ENCODE results near the gene NMNAT3. TPM values are rescaled to one million over a fixed set of nuclear protein-coding genes. Genes with fewer than 3 reads are reported as not detected.

The NMNAT3 gene
- total and polyA plus RNA-seq, 2 experiments from 2014 or later, result 8.3 to 9.2 TPM

DNA sequence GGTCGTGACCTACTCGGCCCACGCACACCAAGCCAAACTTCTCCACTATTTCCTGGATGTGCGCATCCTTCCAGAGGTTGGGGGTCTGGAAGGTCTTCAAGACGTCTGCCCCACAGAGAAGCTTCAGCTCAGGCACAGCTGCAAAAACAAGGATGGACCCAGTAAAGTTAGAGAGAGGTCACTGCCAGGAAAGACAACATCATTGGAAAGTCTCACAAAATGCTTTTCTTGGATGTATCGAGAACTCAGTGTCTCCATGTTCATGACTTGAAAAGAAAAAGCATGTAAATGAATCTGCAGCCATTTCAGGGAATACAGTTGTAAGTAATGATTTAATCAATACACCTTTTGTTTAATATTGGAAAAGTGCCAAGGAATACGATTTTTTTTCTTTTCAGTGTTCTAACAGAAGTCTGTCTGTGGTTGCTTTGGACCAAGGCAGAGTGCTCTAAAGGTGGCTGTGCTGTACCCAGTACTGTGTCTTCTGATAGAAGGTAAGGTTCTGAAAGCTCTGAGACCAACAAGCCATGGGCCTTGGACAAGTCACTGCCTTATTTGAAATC lies 116.4 kb downstream of the NMNAT3 start:
- no peaks in the 10 kb centered on the region for H4K20me1 ChIP-seq (replicated peaks; ENCODE audit: insufficient read depth)
- DNase-seq (ENCODE audit: low spot score) (no peak), ATAC-seq (no peak)
- no peak overlapping the region for H3K4me2 ChIP-seq
- no peaks in the 10 kb centered on the region for H3K36me3 ChIP-seq (ENCODE audit: insufficient read depth)
- Mint-ChIP-seq H3K27ac (no peak overlapping the region), H3K4me3 (no peak overlapping the region), H3K9me3 (no peaks in the 10 kb centered on the region), H3K4me1 (peaks cover 15% of the 10 kb centered on the region), H3K36me3 (ENCODE audit: low read depth) (no peaks in the 10 kb centered on the region), H3K27me3 (ENCODE audit: insufficient read depth, low read depth, poor library complexity) (no peaks in the 10 kb centered on the region)
- H3K79me2 ChIP-seq (replicated peaks; ENCODE audit: insufficient read depth), result no peaks in the 10 kb centered on the region
- no peak overlapping the region for H3K4me3 ChIP-seq
- TF ChIP-seq STAT1 (IDR thresholded peaks at IDR 0.05; ENCODE audit: unreplicated experiment) (no peak), ZNF114 (CRISPR knock-in tag; IDR thresholded peaks at IDR 0.05) (no peak), JUNB (IDR thresholded peaks at IDR 0.05; ENCODE audit: unreplicated experiment) (no peak), CREB1 (CRISPR knock-in tag; IDR thresholded peaks at IDR 0.05; ENCODE audit: low read depth) (no peak), EZH2phosphoT487 (IDR thresholded peaks at IDR 0.05; ENCODE audit: unreplicated experiment) (no peak), ZNF462 (CRISPR knock-in tag; IDR thresholded peaks at IDR 0.05) (no peak), EZH2 (IDR thresholded peaks at IDR 0.05; ENCODE audit: low read depth, unreplicated experiment) (no peak), NANOG (IDR thresholded peaks at IDR 0.05; ENCODE audit: borderline replicate concordance) (no peak), ZNF331 (CRISPR knock-in tag; IDR thresholded peaks at IDR 0.05; ENCODE audit: low read depth) (no peak), REST (IDR thresholded peaks at IDR 0.05; ENCODE audit: unreplicated experiment) (no peak), POLR2AphosphoS5 (IDR thresholded peaks at IDR 0.05; ENCODE audit: low read depth) (no peak)
- TF ChIP-seq, protein P1, sequence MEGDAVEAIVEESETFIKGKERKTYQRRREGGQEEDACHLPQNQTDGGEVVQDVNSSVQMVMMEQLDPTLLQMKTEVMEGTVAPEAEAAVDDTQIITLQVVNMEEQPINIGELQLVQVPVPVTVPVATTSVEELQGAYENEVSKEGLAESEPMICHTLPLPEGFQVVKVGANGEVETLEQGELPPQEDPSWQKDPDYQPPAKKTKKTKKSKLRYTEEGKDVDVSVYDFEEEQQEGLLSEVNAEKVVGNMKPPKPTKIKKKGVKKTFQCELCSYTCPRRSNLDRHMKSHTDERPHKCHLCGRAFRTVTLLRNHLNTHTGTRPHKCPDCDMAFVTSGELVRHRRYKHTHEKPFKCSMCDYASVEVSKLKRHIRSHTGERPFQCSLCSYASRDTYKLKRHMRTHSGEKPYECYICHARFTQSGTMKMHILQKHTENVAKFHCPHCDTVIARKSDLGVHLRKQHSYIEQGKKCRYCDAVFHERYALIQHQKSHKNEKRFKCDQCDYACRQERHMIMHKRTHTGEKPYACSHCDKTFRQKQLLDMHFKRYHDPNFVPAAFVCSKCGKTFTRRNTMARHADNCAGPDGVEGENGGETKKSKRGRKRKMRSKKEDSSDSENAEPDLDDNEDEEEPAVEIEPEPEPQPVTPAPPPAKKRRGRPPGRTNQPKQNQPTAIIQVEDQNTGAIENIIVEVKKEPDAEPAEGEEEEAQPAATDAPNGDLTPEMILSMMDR (conservative IDR thresholded peaks at IDR 0.05; ENCODE audit: low read depth in 2 of 2), result no peak
- TF ChIP-seq, protein P2, sequence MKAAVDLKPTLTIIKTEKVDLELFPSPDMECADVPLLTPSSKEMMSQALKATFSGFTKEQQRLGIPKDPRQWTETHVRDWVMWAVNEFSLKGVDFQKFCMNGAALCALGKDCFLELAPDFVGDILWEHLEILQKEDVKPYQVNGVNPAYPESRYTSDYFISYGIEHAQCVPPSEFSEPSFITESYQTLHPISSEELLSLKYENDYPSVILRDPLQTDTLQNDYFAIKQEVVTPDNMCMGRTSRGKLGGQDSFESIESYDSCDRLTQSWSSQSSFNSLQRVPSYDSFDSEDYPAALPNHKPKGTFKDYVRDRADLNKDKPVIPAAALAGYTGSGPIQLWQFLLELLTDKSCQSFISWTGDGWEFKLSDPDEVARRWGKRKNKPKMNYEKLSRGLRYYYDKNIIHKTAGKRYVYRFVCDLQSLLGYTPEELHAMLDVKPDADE (IDR thresholded peaks at IDR 0.05), result no peak
- peaks cover 14% of the 10 kb centered on the region; the same call in 1 of the 2 replicates for H3K4me1 ChIP-seq (ENCODE audit: insufficient read depth)
- no peak overlapping the region for H2AFZ ChIP-seq
- no peaks in the 10 kb centered on the region; the same call in 1 of the 2 replicates for H3K9me2 ChIP-seq (ENCODE audit: insufficient read depth)
- no peak overlapping the region for H3K27ac ChIP-seq (ENCODE audit: low read depth)
- H3F3A ChIP-seq (replicated peaks; ENCODE audit: low read depth), result no peaks in the 10 kb centered on the region
- no peaks in the 10 kb centered on the region for H3K27me3 ChIP-seq (ENCODE audit: insufficient read depth)

Data from GM23338 (cell line).